Keratinocyte (primary cell): ENCODE results near the gene HDAC3. TPM values are rescaled to one million over a fixed set of nuclear protein-coding genes. Genes with fewer than 3 reads are reported as not detected.

Experiments used
- DNase-seq: peaks from one replicate; pipeline ENCODE4 v3.0.0-alpha.2; 2011; ENCODE audit warnings: low read depth, missing footprints, low spot score
- FAIRE-seq: peaks from 2 replicates; lab custom pipeline; 2011; peaks lifted over from hg19 to GRCh38; lab: Jason Lieb, UNC
- H2AFZ ChIP-seq: 2 replicates; pipeline ENCODE4 v1.6.0; 2012; ENCODE audit warnings: low read length, control low read depth, inconsistent platforms; ENCODE audit not compliant: control insufficient read depth
- H3K27ac ChIP-seq: 2 replicates; pipeline ENCODE4 v1.5.1; 2011; ENCODE audit warnings: low read length; ENCODE audit not compliant: control insufficient read depth, insufficient read depth
- H3K27me3 ChIP-seq: 3 replicates; pipeline ENCODE4 v1.6.0; 2011; ENCODE audit warnings: low read length; ENCODE audit not compliant: control insufficient read depth, insufficient read depth; ENCODE audit errors: extremely low read depth
- H3K36me3 ChIP-seq, 2 experiments: 2 replicates in 1 of 2; 3 replicates in 1 of 2; pipeline ENCODE4 v1.5.1; 2011; ENCODE audit warnings: low read length in 2 of 2, mild to moderate bottlenecking in 1 of 2; ENCODE audit not compliant: control insufficient read depth in 2 of 2, insufficient read depth in 2 of 2; ENCODE audit errors: extremely low read depth in 1 of 2
- H3K4me1 ChIP-seq: 3 replicates; pipeline ENCODE4 v1.5.1; 2011; ENCODE audit warnings: low read length; ENCODE audit not compliant: control insufficient read depth, insufficient read depth; ENCODE audit errors: extremely low read depth
- H3K4me2 ChIP-seq: 3 replicates; pipeline ENCODE4 v1.6.0; 2011; ENCODE audit warnings: low read depth, low read length; ENCODE audit not compliant: control insufficient read depth, insufficient read depth; ENCODE audit errors: extremely low read depth
- H3K4me3 ChIP-seq, 3 experiments: fragments of 200-600 bp in 1 of 3; sonication (generic) in 1 of 3; 2 replicates in 2 of 3; 3 replicates in 1 of 3; pipeline ENCODE4 v1.5.1; 2011 to 2016; ENCODE audit warnings: low read length in 3 of 3, mild to moderate bottlenecking in 3 of 3, control low read depth in 2 of 3, inconsistent platforms in 1 of 3, low read depth in 1 of 3, mixed read lengths in 1 of 3, mixed run types in 1 of 3, moderate library complexity in 1 of 3; ENCODE audit not compliant: control insufficient read depth in 2 of 3, insufficient read depth in 2 of 3; ENCODE audit errors: extremely low read depth in 1 of 3
- H3K79me2 ChIP-seq: 2 replicates; pipeline ENCODE4 v1.6.0; 2012; ENCODE audit warnings: low read length; ENCODE audit not compliant: control insufficient read depth, insufficient read depth
- H3K9ac ChIP-seq: 3 replicates; pipeline ENCODE4 v1.6.0; 2011; ENCODE audit warnings: low read length; ENCODE audit not compliant: control insufficient read depth, insufficient read depth; ENCODE audit errors: extremely low read depth
- H3K9me1 ChIP-seq: 3 replicates; pipeline ENCODE4 v1.6.0; 2011; ENCODE audit warnings: low read length; ENCODE audit not compliant: control insufficient read depth, insufficient read depth; ENCODE audit errors: extremely low read depth
- H3K9me3 ChIP-seq: 2 replicates; pipeline ENCODE4 v1.5.1; 2012; ENCODE audit warnings: low read depth, low read length; ENCODE audit not compliant: control insufficient read depth
- H4K20me1 ChIP-seq: 3 replicates; pipeline ENCODE4 v1.6.0; 2011; ENCODE audit warnings: low read length; ENCODE audit not compliant: control insufficient read depth, insufficient read depth; ENCODE audit errors: extremely low read depth
- CTCF ChIP-seq, 3 experiments: IDR thresholded peaks in 1 of 3; conservative IDR thresholded peaks in 1 of 3; optimal IDR thresholded peaks in 1 of 3; 2 replicates in 2 of 3; 3 replicates in 1 of 3; pipeline versions ENCODE3 to v1.5.1; 2011; ENCODE audit warnings: low read length in 3 of 3, mild to moderate bottlenecking in 3 of 3, moderate library complexity in 2 of 3, control low read depth in 1 of 3, inconsistent platforms in 1 of 3; ENCODE audit not compliant: insufficient read depth in 2 of 3; ENCODE audit errors: extremely low read depth in 1 of 3
- EZH2 ChIP-seq: IDR thresholded peaks from one replicate; pipeline ENCODE4 v1.6.1; 2012; ENCODE audit warnings: inconsistent platforms, mild to moderate bottlenecking, low read length, moderate library complexity
- dilution Hi-C: fragments of 300-500 bp; cut with MboI; formaldehyde crosslinking; loops from one replicate; pipeline ENCODE4 v1.7.0; 2020; ENCODE audit warnings: low sequenced_read_pairs; ENCODE audit not compliant: extremely low pct_ligation_motif_present
- polyA plus RNA-seq, 5 experiments: library from polyadenylated mRNA; depleted of rRNA in 3 of 5; stranded (reverse) in 3 of 5; stranded (forward) in 1 of 5; unstranded in 1 of 5; fragments of >200 nt; gene quantifications; 1 replicate in 1 of 5; 2 replicates in 3 of 5; 3 replicates in 1 of 5; pipeline versions ENCODE4 v1.2.1 to v1.2.3, GENCODE V29; 2011 to 2012; ENCODE audit warnings: missing spikeins in 2 of 5, low read depth in 1 of 5, low replicate concordance in 1 of 5

HDAC3 gene
- polyA plus RNA-seq, 1 donor (not counting 4 experiments of a cell fraction or from before 2014, with no cell fraction given) = 97.4 TPM

GRCh38 chr5:141623186-141623585 lies 13.5 kb downstream of the HDAC3 start:
- H2AFZ ChIP-seq = no peak overlapping the region
- H4K20me1 ChIP-seq = no peaks in the 10 kb centered on the region
- H3K36me3 ChIP-seq = peaks cover 29 to 38% of the 10 kb centered on the region in 2 experiments
- H3K9me1 ChIP-seq = no peaks in the 10 kb centered on the region
- H3K4me1 ChIP-seq = peaks cover 5% of the 10 kb centered on the region
- no peak overlapping the region for H3K9ac ChIP-seq
- no peak overlapping the region for H3K4me3 ChIP-seq
- peaks cover 5% of the 10 kb centered on the region for H3K79me2 ChIP-seq
- no peak overlapping the region for H3K4me2 ChIP-seq
- H3K27me3 ChIP-seq = no peaks in the 10 kb centered on the region
- dilution Hi-C loops = no loop called here
- no peak overlapping the region for H3K27ac ChIP-seq
- no peaks in the 10 kb centered on the region for H3K9me3 ChIP-seq
- no peak for TF ChIP-seq EZH2
- no peak for TF ChIP-seq CTCF (optimal IDR thresholded peaks at IDR 0.05 in 1 of 3, IDR thresholded peaks at IDR 0.05 in 1 of 3, conservative IDR thresholded peaks at IDR 0.05 in 1 of 3; ENCODE audit: extremely low read depth in 1 of 3, insufficient read depth in 2 of 3, low read length in 3 of 3)
- FAIRE-seq (no peak), DNase-seq (no peak)

DNA sequence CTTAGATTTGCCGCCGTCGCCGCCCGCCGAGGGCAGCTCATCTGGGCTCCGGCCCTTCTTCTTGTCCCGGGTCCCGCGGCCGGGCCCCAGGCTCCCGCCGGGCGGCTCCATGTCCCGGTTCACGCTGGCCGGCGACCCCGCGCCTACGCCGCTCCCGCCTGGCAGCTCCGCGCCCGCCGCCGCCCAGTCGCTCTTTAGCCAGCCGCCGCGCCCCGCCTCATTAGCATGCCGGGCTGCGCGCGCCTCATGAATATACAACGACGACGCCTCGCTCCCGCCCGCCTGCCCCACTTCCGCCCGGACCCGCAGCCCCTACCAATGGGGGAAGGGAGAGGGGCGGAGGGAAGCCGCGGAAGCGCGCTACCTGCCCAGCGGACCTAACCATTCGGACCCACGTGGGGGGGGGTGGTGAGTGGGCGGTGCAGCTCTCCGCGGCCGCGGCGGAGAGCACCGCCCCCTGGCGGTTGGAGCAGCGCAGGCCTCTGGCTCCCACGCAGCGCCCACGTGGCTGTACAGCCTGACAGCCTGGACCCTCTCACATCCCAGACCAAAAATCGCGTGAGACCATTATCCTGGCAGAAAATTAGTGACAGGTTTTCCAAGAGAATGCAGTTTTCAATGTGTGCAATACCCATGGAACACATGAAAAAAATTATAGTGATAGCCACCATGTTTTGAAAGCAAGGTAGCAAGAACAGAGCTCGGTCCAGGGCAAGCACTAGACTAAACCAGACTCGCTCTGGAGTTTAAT lies 17.7 kb downstream of the HDAC3 start, which contains the start of gene DIAPH1:
TSS of gene DIAPH1 (minus strand) at position 197 of the 751 bp plus-strand sequence. CDS start at position 111, 86 bp downstream.
- peaks cover 45% of the 10 kb centered on the region for H3K79me2 ChIP-seq
- no peaks in the 10 kb centered on the region for H3K27me3 ChIP-seq
- DNase-seq (peak; percentile 70), FAIRE-seq (peak; percentile 34)
- TF ChIP-seq CTCF (optimal IDR thresholded peaks at IDR 0.05 in 1 of 3, IDR thresholded peaks at IDR 0.05 in 1 of 3, conservative IDR thresholded peaks at IDR 0.05 in 1 of 3; ENCODE audit: extremely low read depth in 1 of 3, insufficient read depth in 2 of 3, low read length in 3 of 3) = peak; percentile 89 to 99 (median 90)
- no peak for TF ChIP-seq EZH2
- H4K20me1 ChIP-seq = peaks cover 6% of the 10 kb centered on the region
- peak within 1 kb of the TSS; percentile 92 for H3K4me2 ChIP-seq
- H3K9ac ChIP-seq = peak within 1 kb of the TSS; percentile 93
- no peaks in the 10 kb centered on the region for H3K9me1 ChIP-seq
- peak within 1 kb of the TSS; percentile 76 to 91 (median 83) for H3K4me3 ChIP-seq
- peaks cover 22% of the 10 kb centered on the region for H3K4me1 ChIP-seq
- no peaks in the 10 kb centered on the region for H3K9me3 ChIP-seq
- dilution Hi-C loops = no loop called here
- peak within 1 kb of the TSS; percentile 80 for H2AFZ ChIP-seq
- peak within 1 kb of the TSS; percentile 83 for H3K27ac ChIP-seq
- H3K36me3 ChIP-seq = peaks cover 10 to 27% of the 10 kb centered on the region in 2 experiments
